ENCODE results near the gene LRCH3.

DNA sequence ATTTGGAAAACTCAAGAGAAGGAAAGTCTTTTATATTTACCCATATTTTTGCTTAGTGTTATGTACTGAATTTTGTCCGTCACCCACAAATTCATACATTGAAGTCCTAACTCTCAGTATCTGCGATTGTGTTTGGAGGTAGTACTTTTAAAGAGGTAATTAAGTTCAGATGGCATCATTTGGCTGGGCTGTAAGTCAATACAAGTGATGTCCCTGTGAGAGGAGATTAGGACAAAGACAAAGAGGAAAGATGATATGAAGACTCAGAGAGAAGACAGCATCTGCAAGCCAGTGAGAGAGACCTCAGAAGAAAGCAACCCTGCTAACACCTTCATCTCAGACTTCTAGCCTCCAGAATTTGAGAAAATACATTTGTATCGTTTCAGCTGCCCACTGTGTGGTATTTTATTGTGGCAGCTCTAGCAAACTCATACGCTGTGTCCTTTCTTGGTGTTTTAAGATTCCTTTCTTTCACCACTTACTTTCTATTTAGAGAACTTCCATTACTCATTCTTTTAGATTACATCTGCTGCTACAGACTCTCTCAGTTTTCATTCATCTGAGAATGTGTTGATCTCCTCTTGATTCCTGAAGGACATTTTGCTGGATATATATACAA, 17.0 kb downstream of the LRCH3 start:
- TF ChIP-seq POLR2AphosphoS5 (IDR thresholded peaks at IDR 0.05; ENCODE audit: insufficient read depth in 1 of 2, low read depth in 1 of 2) (no peak), POLR2A (IDR thresholded peaks at IDR 0.05) (no peak)
- TF ChIP-seq, protein P1, sequence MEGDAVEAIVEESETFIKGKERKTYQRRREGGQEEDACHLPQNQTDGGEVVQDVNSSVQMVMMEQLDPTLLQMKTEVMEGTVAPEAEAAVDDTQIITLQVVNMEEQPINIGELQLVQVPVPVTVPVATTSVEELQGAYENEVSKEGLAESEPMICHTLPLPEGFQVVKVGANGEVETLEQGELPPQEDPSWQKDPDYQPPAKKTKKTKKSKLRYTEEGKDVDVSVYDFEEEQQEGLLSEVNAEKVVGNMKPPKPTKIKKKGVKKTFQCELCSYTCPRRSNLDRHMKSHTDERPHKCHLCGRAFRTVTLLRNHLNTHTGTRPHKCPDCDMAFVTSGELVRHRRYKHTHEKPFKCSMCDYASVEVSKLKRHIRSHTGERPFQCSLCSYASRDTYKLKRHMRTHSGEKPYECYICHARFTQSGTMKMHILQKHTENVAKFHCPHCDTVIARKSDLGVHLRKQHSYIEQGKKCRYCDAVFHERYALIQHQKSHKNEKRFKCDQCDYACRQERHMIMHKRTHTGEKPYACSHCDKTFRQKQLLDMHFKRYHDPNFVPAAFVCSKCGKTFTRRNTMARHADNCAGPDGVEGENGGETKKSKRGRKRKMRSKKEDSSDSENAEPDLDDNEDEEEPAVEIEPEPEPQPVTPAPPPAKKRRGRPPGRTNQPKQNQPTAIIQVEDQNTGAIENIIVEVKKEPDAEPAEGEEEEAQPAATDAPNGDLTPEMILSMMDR (IDR thresholded peaks at IDR 0.05): no peak

Data from vagina (tissue), 2 donors.